MM.1S (cell line): ENCODE data around the gene MS4A4E.

Experiments
- DNase-seq: peaks from one replicate; pipeline ENCODE4 v3.0.0-alpha.2; 2015
- H2AFZ ChIP-seq: fragments of 300-600 bp; sonication (generic); 2 replicates; pipeline ENCODE4 v1.6.0; 2016; ENCODE audit warnings: antibody characterized with exemption, low read length
- H3F3A ChIP-seq: fragments of 300-600 bp; sonication (generic); 2 replicates; pipeline ENCODE4 v1.6.1; 2016; ENCODE audit warnings: mild to moderate bottlenecking, antibody characterized with exemption, low read length, moderate library complexity, mixed read lengths; ENCODE audit not compliant: insufficient read depth
- H3K27ac ChIP-seq: fragments of 300-600 bp; sonication (generic); 2 replicates; pipeline ENCODE4 v1.5.1; 2016; ENCODE audit warnings: mild to moderate bottlenecking, low read length
- H3K27me3 ChIP-seq: fragments of 300-600 bp; sonication (generic); replicated peaks from 2 replicates; pipeline ENCODE4 v1.6.0; 2016; ENCODE audit warnings: low read length; ENCODE audit not compliant: insufficient read depth
- H3K36me3 ChIP-seq: fragments of 300-600 bp; sonication (generic); replicated peaks from 2 replicates; pipeline ENCODE4 v1.6.1; 2016; ENCODE audit warnings: mild to moderate bottlenecking, low read length, mixed read lengths; ENCODE audit not compliant: insufficient read depth
- H3K4me1 ChIP-seq: fragments of 300-600 bp; sonication (generic); 2 replicates; pipeline ENCODE4 v1.6.1; 2016; ENCODE audit warnings: low read length, mixed read lengths
- H3K4me2 ChIP-seq: fragments of 300-600 bp; sonication (generic); 2 replicates; pipeline ENCODE4 v1.6.0; 2016; ENCODE audit warnings: low read depth, low read length
- H3K4me3 ChIP-seq: fragments of 300-600 bp; sonication (generic); 2 replicates; pipeline ENCODE4 v1.5.1; 2016; ENCODE audit warnings: low read length, mixed read lengths
- H3K79me2 ChIP-seq: fragments of 300-600 bp; sonication (generic); 2 replicates; pipeline ENCODE4 v1.6.1; 2016; ENCODE audit warnings: mixed run types, low read length, mixed read lengths
- H3K9ac ChIP-seq: fragments of 300-600 bp; sonication (generic); 2 replicates; pipeline ENCODE4 v1.6.1; 2016; ENCODE audit warnings: low read length, mixed read lengths
- H3K9me2 ChIP-seq: fragments of 300-600 bp; sonication (generic); replicated peaks from 2 replicates; pipeline ENCODE4 v1.6.1; 2016; ENCODE audit warnings: mild to moderate bottlenecking, low read length, mixed read lengths; ENCODE audit not compliant: insufficient read depth
- H3K9me3 ChIP-seq: fragments of 300-600 bp; sonication (generic); replicated peaks from 2 replicates; pipeline ENCODE4 v1.6.1; 2016; ENCODE audit warnings: mild to moderate bottlenecking, low read length, mixed read lengths; ENCODE audit not compliant: insufficient read depth
- H4K20me1 ChIP-seq: fragments of 300-600 bp; sonication (generic); 2 replicates; pipeline ENCODE4 v1.6.1; 2016; ENCODE audit warnings: mild to moderate bottlenecking, low read length, moderate library complexity, mixed read lengths; ENCODE audit not compliant: insufficient read depth
- EZH2 ChIP-seq: fragments of 300-600 bp; sonication (generic); optimal IDR thresholded peaks from 2 replicates; pipeline ENCODE3; 2017; ENCODE audit warnings: low read depth, mild to moderate bottlenecking, antibody characterized with exemption, low read length, mixed read lengths
- EZH2phosphoT487 ChIP-seq: fragments of 300-600 bp; sonication (generic); IDR thresholded peaks from 2 replicates; pipeline ENCODE4 v1.6.1; 2018; ENCODE audit warnings: antibody characterized with exemption, low read length
- TF ChIP-seq, protein P1 (sequence below): fragments of 300-600 bp; sonication (generic); IDR thresholded peaks from 2 replicates; pipeline ENCODE4 v1.5.1; 2016; ENCODE audit warnings: antibody characterized with exemption, low read length, mixed read lengths

MS4A4E gene

DNA sequence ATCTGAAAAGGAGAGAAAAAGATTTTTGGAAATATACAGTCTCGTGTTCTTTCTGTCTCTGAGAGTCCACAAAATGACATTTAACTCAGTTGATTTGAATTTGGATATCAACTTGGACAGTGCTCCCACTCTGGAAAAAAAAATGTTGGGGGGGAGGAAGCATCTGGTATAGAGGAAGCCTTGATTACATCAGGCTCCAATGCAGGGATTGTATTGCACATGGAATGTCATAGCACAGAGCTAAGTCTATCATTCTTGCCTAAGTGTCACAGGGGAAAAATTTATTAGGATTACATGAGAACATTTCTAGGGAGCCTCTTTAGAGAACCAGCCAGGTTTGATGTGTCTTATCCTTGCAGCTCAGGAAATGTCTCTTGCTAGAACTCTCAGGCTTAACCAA lies 83.1 kb downstream of the MS4A4E start:
- no peak overlapping the region for H3K4me2 ChIP-seq
- no peaks in the 10 kb centered on the region for H3K36me3 ChIP-seq
- no peaks in the 10 kb centered on the region for H3F3A ChIP-seq
- H3K9ac ChIP-seq, result no peak overlapping the region
- H3K9me2 ChIP-seq, result no peaks in the 10 kb centered on the region
- no peak for DNase-seq
- no peaks in the 10 kb centered on the region for H3K9me3 ChIP-seq
- H3K4me1 ChIP-seq, result no peaks in the 10 kb centered on the region; the same call in 1 of the 2 replicates
- H3K27me3 ChIP-seq, result no peaks in the 10 kb centered on the region
- no peak overlapping the region for H3K27ac ChIP-seq
- no peak overlapping the region for H3K4me3 ChIP-seq
- no peak overlapping the region for H2AFZ ChIP-seq
- no peak for TF ChIP-seq EZH2phosphoT487
- TF ChIP-seq EZH2, result no peak
- TF ChIP-seq, protein P1, sequence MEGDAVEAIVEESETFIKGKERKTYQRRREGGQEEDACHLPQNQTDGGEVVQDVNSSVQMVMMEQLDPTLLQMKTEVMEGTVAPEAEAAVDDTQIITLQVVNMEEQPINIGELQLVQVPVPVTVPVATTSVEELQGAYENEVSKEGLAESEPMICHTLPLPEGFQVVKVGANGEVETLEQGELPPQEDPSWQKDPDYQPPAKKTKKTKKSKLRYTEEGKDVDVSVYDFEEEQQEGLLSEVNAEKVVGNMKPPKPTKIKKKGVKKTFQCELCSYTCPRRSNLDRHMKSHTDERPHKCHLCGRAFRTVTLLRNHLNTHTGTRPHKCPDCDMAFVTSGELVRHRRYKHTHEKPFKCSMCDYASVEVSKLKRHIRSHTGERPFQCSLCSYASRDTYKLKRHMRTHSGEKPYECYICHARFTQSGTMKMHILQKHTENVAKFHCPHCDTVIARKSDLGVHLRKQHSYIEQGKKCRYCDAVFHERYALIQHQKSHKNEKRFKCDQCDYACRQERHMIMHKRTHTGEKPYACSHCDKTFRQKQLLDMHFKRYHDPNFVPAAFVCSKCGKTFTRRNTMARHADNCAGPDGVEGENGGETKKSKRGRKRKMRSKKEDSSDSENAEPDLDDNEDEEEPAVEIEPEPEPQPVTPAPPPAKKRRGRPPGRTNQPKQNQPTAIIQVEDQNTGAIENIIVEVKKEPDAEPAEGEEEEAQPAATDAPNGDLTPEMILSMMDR, result no peak
- no peaks in the 10 kb centered on the region for H4K20me1 ChIP-seq
- no peaks in the 10 kb centered on the region for H3K79me2 ChIP-seq

DNA sequence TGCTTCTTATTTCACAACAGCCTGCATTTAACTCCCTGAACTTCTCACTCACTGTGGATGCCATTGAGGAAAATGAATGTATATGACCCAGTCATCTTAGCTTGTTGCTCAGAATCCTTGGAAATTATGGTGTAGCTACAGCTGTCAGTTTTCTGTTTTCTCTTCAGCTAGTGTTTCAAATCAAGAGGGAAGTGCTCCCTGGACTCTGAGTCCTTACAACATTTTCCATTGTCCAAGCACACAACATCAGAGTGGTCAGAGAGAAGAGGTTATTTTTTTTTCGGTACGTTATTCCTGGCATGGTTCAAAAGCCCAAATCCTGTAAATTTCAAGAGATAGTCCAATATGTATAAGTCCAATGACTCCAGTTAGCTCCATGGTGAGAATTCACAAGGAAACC lies 83.7 kb downstream of the MS4A4E start:
- H3F3A ChIP-seq, result no peaks in the 10 kb centered on the region
- no peaks in the 10 kb centered on the region; the same call in 1 of the 2 replicates for H3K4me1 ChIP-seq
- H3K79me2 ChIP-seq, result no peaks in the 10 kb centered on the region
- TF ChIP-seq, protein P1, result no peak
- TF ChIP-seq EZH2phosphoT487 (no peak), EZH2 (no peak)
- H3K9ac ChIP-seq, result no peak overlapping the region
- H2AFZ ChIP-seq, result no peak overlapping the region
- H3K9me3 ChIP-seq, result no peaks in the 10 kb centered on the region
- H3K4me3 ChIP-seq, result no peak overlapping the region
- no peak overlapping the region for H3K27ac ChIP-seq
- DNase-seq, result no peak
- H4K20me1 ChIP-seq, result no peaks in the 10 kb centered on the region
- H3K9me2 ChIP-seq, result no peaks in the 10 kb centered on the region
- H3K36me3 ChIP-seq, result no peaks in the 10 kb centered on the region
- H3K27me3 ChIP-seq, result no peaks in the 10 kb centered on the region
- H3K4me2 ChIP-seq, result no peak overlapping the region

DNA sequence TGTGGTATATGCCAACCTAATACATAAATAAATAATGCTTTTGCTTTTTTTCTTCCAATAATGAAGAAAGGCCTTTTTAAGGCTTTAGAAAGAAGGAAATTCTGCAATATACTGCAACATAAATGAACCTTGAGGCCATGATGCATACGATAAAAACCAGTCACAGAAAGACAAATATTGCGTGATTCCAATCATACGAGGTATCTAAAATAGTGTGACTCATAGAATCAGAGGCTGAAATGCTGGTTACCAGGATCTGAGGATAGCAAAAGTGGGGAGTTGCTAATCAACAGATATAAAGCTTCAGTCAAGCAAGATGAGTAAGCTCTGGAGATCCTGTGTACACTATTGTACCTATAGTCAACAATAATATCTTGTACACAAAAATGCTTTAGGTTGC lies 84.3 kb downstream of the MS4A4E start:
- H3K79me2 ChIP-seq, result no peaks in the 10 kb centered on the region

More for the DNA sequence above, 84.3 kb downstream of the MS4A4E start:
- Histone ChIP-seq H3K27ac (no peak overlapping the region), H3K36me3 (no peaks in the 10 kb centered on the region), H3K4me1 (no peaks in the 10 kb centered on the region; the same call in 1 of the 2 replicates), H3K4me2 (no peak overlapping the region), H3K4me3 (no peak overlapping the region), H4K20me1 (no peaks in the 10 kb centered on the region), H3K9me2 (no peaks in the 10 kb centered on the region), H3K9me3 (no peaks in the 10 kb centered on the region), H3K27me3 (no peaks in the 10 kb centered on the region), H3F3A (no peaks in the 10 kb centered on the region), H2AFZ (no peak overlapping the region), H3K9ac (no peak overlapping the region)
- no peak for DNase-seq
- TF ChIP-seq, protein P1, result no peak
- TF ChIP-seq EZH2 (no peak), EZH2phosphoT487 (no peak)
